K562 (cell line): ENCODE data around the gene DMWD. TPM values are rescaled to one million over a fixed set of nuclear protein-coding genes. Genes with fewer than 3 reads are reported as not detected.

Experiments used
- ATAC-seq: fragments of 200-7000 bp; cut with Tn5 transposase; 3 replicates; pipeline ENCODE4 v1.9.1; 2020; ENCODE audit warnings: moderate library complexity
- BruUV-seq: library from RNA; stranded (reverse); fragments of 400-500 nt; replicated peaks from 2 replicates; lab custom pipeline; 2021; lab: Mats Ljungman, UMichigan
- CTCF ChIA-PET: fragments of 300-600 bp; formaldehyde crosslinking; extraction: SDS; loops from one replicate; lab custom pipeline; 2021; ENCODE audit warnings: low intra/inter-chr PET ratio; lab: Yijun Ruan, JAX
- POLR2A ChIA-PET: fragments of 300-600, 350-650 bp; sonication (Branson Sonifier 250); formaldehyde crosslinking; extraction: SDS; loops from one replicate; lab custom pipeline; 2021; ENCODE audit warnings: antibody characterized with exemption, inconsistent platforms; lab: Yijun Ruan, JAX
- DNase-seq, 4 experiments: peaks; one replicate each; pipeline versions ENCODE4 v3.0.0 to v3.0.0-alpha.2; 2011 to 2018; ENCODE audit warnings: low spot score in 3 of 4, mixed read lengths in 3 of 4; ENCODE audit errors: extremely low read depth in 1 of 4
- FAIRE-seq: peaks from 2 replicates; lab custom pipeline; 2011; peaks lifted over from hg19 to GRCh38; lab: Jason Lieb, UNC
- H2AFZ ChIP-seq: 2 replicates; pipeline ENCODE4 v1.6.0; 2011; ENCODE audit warnings: low read depth, low read length, control low read depth, inconsistent platforms
- H3K27ac ChIP-seq: fragments of 200-600 bp; 3 replicates; pipeline ENCODE4 v1.8.0; 2011; ENCODE audit warnings: low read depth, mild to moderate bottlenecking, control low read depth, inconsistent platforms, low read length, moderate library complexity, mixed read lengths; ENCODE audit errors: extremely low read depth
- H3K27me3 ChIP-seq, 2 experiments: fragments of 300-600 bp in 1 of 2; 2 replicates in 1 of 2; 3 replicates in 1 of 2; pipeline versions ENCODE4 v1.6.0 to v1.8.0; 2011; ENCODE audit warnings: inconsistent platforms in 2 of 2, low read length in 2 of 2, mild to moderate bottlenecking in 1 of 2, mixed read lengths in 1 of 2, moderate library complexity in 1 of 2; ENCODE audit not compliant: control insufficient read depth in 2 of 2, insufficient read depth in 2 of 2
- H3K36me3 ChIP-seq: fragments of 300-600 bp; 3 replicates; pipeline ENCODE4 v1.8.0; 2011; ENCODE audit warnings: mild to moderate bottlenecking, low read length, inconsistent platforms; ENCODE audit not compliant: control insufficient read depth, insufficient read depth
- H3K4me1 ChIP-seq, 2 experiments: fragments of 200-600 bp in 1 of 2; replicated peaks in 1 of 2; 2 replicates in 1 of 2; 3 replicates in 1 of 2; pipeline versions ENCODE4 v1.5.1 to v1.8.0; 2011; ENCODE audit warnings: inconsistent platforms in 2 of 2, low read length in 2 of 2, mild to moderate bottlenecking in 1 of 2, mixed read lengths in 1 of 2, moderate library complexity in 1 of 2; ENCODE audit not compliant: control insufficient read depth in 2 of 2, insufficient read depth in 2 of 2
- H3K4me2 ChIP-seq: 2 replicates; pipeline ENCODE4 v1.6.1; 2011; ENCODE audit warnings: low read length, control low read depth, inconsistent platforms, mixed read lengths; ENCODE audit not compliant: insufficient read depth
- H3K4me3 ChIP-seq: fragments of 200-600 bp; sonication (generic), shearing (Covaris generic); 2 replicates; pipeline ENCODE4 v1.5.1; 2016; ENCODE audit warnings: control low read depth, inconsistent platforms
- H3K79me2 ChIP-seq: fragments of 200-600 bp; 3 replicates; pipeline ENCODE4 v1.8.0; 2011; ENCODE audit warnings: low read length, inconsistent platforms; ENCODE audit not compliant: control insufficient read depth, insufficient read depth
- H3K9ac ChIP-seq, 2 experiments: 2 replicates each; pipeline versions ENCODE4 v1.6.0 to v1.6.1; 2011; ENCODE audit warnings: low read depth in 2 of 2, low read length in 2 of 2, control low read depth in 1 of 2, inconsistent platforms in 1 of 2, mild to moderate bottlenecking in 1 of 2, mixed read lengths in 1 of 2; ENCODE audit not compliant: insufficient read depth in 1 of 2
- H3K9me1 ChIP-seq: one replicate; pipeline ENCODE4 v1.6.0; 2011; ENCODE audit warnings: inconsistent platforms, mild to moderate bottlenecking, low read length, moderate library complexity; ENCODE audit not compliant: control insufficient read depth, insufficient read depth
- H3K9me3 ChIP-seq: replicated peaks from 2 replicates; pipeline ENCODE4 v1.5.1; 2011; ENCODE audit warnings: low read depth, low read length, inconsistent platforms; ENCODE audit not compliant: control insufficient read depth, insufficient read depth
- H4K20me1 ChIP-seq: replicated peaks from 2 replicates; pipeline ENCODE4 v1.6.1; 2011; ENCODE audit warnings: low read length, inconsistent platforms, mixed read lengths; ENCODE audit not compliant: control insufficient read depth, insufficient read depth
- POLR2G ChIP-seq: fragments of 200-400 bp; formaldehyde crosslinking; IDR thresholded peaks from 2 replicates; pipeline ENCODE4 v1.6.1; 2017; ENCODE audit warnings: low read depth, mild to moderate bottlenecking, antibody characterized with exemption, low read length, moderate library complexity
- STAG1 ChIP-seq: sonication (generic); formaldehyde crosslinking; IDR thresholded peaks from 2 replicates; pipeline ENCODE4 v1.5.0; 2020; ENCODE audit warnings: missing genetic modification reagents, borderline replicate concordance
- SUPT5H ChIP-seq: fragments of 450-650 bp; IDR thresholded peaks from 2 replicates; pipeline ENCODE4 v1.6.1; 2016
- ZBTB26 ChIP-seq: fragments of 450-650 bp; formaldehyde crosslinking; IDR thresholded peaks from 2 replicates; pipeline ENCODE4 v1.4.0; 2022; ENCODE audit warnings: missing genetic modification characterization
- ZNF12 ChIP-seq: sonication (generic); formaldehyde crosslinking; IDR thresholded peaks from 2 replicates; pipeline ENCODE4 v1.4.0; 2020; ENCODE audit warnings: mild to moderate bottlenecking, missing genetic modification reagents
- WGBS: fragments of 100-300 bp; shearing (Covaris generic); methylation state at CpG from one replicate; pipeline ENCODE4 v1.1.6; 2016; ENCODE audit warnings: low coverage, mixed read lengths; ENCODE audit not compliant: insufficient coverage; ENCODE audit errors: missing lambda C conversion rate; 5-methylcytosine and 5-hydroxymethylcytosine counted together
- in situ Hi-C: fragments of 300-500 bp; cut with MboI; formaldehyde crosslinking; loops from 4 replicates; pipeline ENCODE4 v1.15.0; 2018; ENCODE audit warnings: inconsistent platforms, mixed read lengths
- intact Hi-C: fragments of 100-400 bp; cut with micrococcal nuclease; formaldehyde crosslinking; loops from 2 replicates; pipeline ENCODE4 v1.14.2; 2022
- polyA plus RNA-seq, 8 experiments: library from polyadenylated mRNA; depleted of rRNA in 4 of 8; stranded (reverse) in 5 of 8; unstranded in 3 of 8; fragments of >200 nt; fragmentation: Nextera tagmentation in 2 of 8; fragmentation: Illumina TruSeq in 1 of 8; extraction: Ambion mirVana in 2 of 8; extraction: Trizol in 1 of 8; gene quantifications; 2 replicates each; pipeline versions ENCODE4 v1.2.1 to v1.2.3, GENCODE V29; 2011 to 2014; ENCODE audit warnings: inconsistent platforms in 1 of 8, missing spikeins in 1 of 8
- total RNA-seq, 7 experiments: library from RNA; depleted of rRNA in 6 of 7; stranded (reverse); fragments of >200 nt in 6 of 7; fragmentation: Illumina TruSeq in 2 of 7; extraction: Trizol in 2 of 7; gene quantifications; 2 replicates each; pipeline versions ENCODE4 v1.2.1 to v1.2.3, GENCODE V29; 2011 to 2021; ENCODE audit warnings: low replicate concordance in 1 of 7

DMWD gene
- total and polyA plus RNA-seq, 9 of the 15 experiments (the other 6 are each of a cell fraction or from before 2014, with no cell fraction given): 4.7 to 54.6 (median 19.0) TPM

- Histone ChIP-seq H3K9ac (no peak overlapping the region), H3K27me3 (no peaks in the 10 kb centered on the region), H4K20me1 (no peaks in the 10 kb centered on the region), H3K4me1 (peaks cover 0 to 3% of the 10 kb centered on the region in 2 experiments; a peak in 1 of 5 replicates), H3K9me1 (peaks cover 6% of the 10 kb centered on the region), H2AFZ (no peak overlapping the region), H3K4me3 (no peak overlapping the region), H3K27ac (no peak overlapping the region), H3K79me2 (no peaks in the 10 kb centered on the region), H3K36me3 (peaks cover 90% of the 10 kb centered on the region; the same call in 2 of the 3 replicates), H3K4me2 (no peak overlapping the region), H3K9me3 (no peaks in the 10 kb centered on the region)
- DNase-seq: no peak
- no peak for ATAC-seq
- CTCF ChIA-PET: no interaction called here
- POLR2A ChIA-PET: no interaction called here
- BruUV-seq: no TSS peak
- FAIRE-seq: no peak
- WGBS: 93% methylated on average over 14 of the region's 16 CpGs
- in situ Hi-C loops: no loop called here
- TF ChIP-seq STAG1 (CRISPR knock-in tag) (no peak), POLR2G (peak; percentile 64), SUPT5H (peak; percentile 35; the same call in 1 of the 2 replicates), ZNF12 (CRISPR knock-in tag) (no peak)
- intact Hi-C loops: no loop called here
Observed at GRCh38 chr19:45828945-45829344, 36.3 kb upstream of the DMWD start.

- no peaks in the 10 kb centered on the region for H3K27me3 ChIP-seq
- no peaks in the 10 kb centered on the region for H3K9me3 ChIP-seq
- H3K4me2 ChIP-seq: no peak overlapping the region
- H3K4me1 ChIP-seq: peaks cover 0 to 3% of the 10 kb centered on the region in 2 experiments; a peak in 1 of 5 replicates
- no peak overlapping the region for H3K9ac ChIP-seq
- 88% methylated on average over 6 of the region's 9 CpGs for WGBS
- no TSS peak for BruUV-seq
- no peak overlapping the region for H3K4me3 ChIP-seq
- no peaks in the 10 kb centered on the region for H3K79me2 ChIP-seq
- intact Hi-C loops: no loop called here
- H3K9me1 ChIP-seq: peaks cover 6% of the 10 kb centered on the region
- ATAC-seq: no peak
- DNase-seq: no peak
- in situ Hi-C loops: no loop called here
- H3K27ac ChIP-seq: no peak overlapping the region
- no peak overlapping the region for H2AFZ ChIP-seq
- TF ChIP-seq SUPT5H (0 out of 2 replicates have a peak, but pooled peaks have one; percentile 19), ZBTB26 (CRISPR knock-in tag) (no peak)
- H3K36me3 ChIP-seq: peaks cover 91% of the 10 kb centered on the region; the same call in 2 of the 3 replicates
- ChIA-PET CTCF (no interaction called here), POLR2A (interaction anchor here (0.8 kb wide), 1 partner anchor 14 kb away, joined by 3 read pairs; no protein-coding TSS in a partner anchor)
- no peaks in the 10 kb centered on the region for H4K20me1 ChIP-seq
- FAIRE-seq: no peak
Observed at GRCh38 chr19:45828523-45828922, 35.9 kb upstream of the DMWD start.
